ENCODE measurements around the gene SLCO3A1. TPM values are rescaled to one million over a fixed set of nuclear protein-coding genes. Genes with fewer than 3 reads are reported as not detected.

The SLCO3A1 gene
- total RNA-seq, 1 experiment from 2014 or later: 5.1 TPM

- H2AFZ ChIP-seq (ENCODE audit: low read depth, low read length, poor library complexity, severe bottlenecking): no peak overlapping the region
- peaks cover 0 to 7% of the 10 kb centered on the region in 2 experiments; a peak in 2 of 4 replicates for H3K4me1 ChIP-seq (ENCODE audit: control insufficient read depth in 1 of 2, insufficient read depth in 2 of 2, low read length in 2 of 2)
- ChIA-PET POLR2A (no interaction called here), RAD21 (ENCODE audit: low non-redundant PET in 1 of 2, low total read pairs in 2 of 2, uncharacterized antibody in 2 of 2, unreplicated experiment in 2 of 2) (no interaction called here), CTCF (no interaction called here)
- no peaks in the 10 kb centered on the region for H3K27me3 ChIP-seq (ENCODE audit: insufficient read depth, low read length)
- no peak overlapping the region for H3K27ac ChIP-seq (ENCODE audit: low read depth, low read length)
- ATAC-seq: no peak
- H3K4me3 ChIP-seq (replicated peaks in 1 of 2; ENCODE audit: low read depth in 1 of 2, low read length in 2 of 2): no peak overlapping the region
- no TSS peak for BruUV-seq (replicated peaks)
- no peaks in the 10 kb centered on the region for H3K9me3 ChIP-seq (ENCODE audit: control insufficient read depth in 1 of 2, insufficient read depth in 1 of 2, low read depth in 1 of 2, low read length in 2 of 2)
- no peak for DNase-seq (ENCODE audit: low read depth, low spot score)
- H4K20me1 ChIP-seq (ENCODE audit: insufficient read depth): no peaks in the 10 kb centered on the region
- H3K9ac ChIP-seq (ENCODE audit: low read length): no peak overlapping the region
- no peaks in the 10 kb centered on the region for H3K9me2 ChIP-seq (ENCODE audit: insufficient read depth)
- no peak overlapping the region for H3K4me2 ChIP-seq (ENCODE audit: low read length)
- no peaks in the 10 kb centered on the region for H3K79me2 ChIP-seq (ENCODE audit: insufficient read depth, low read length)
- H3K36me3 ChIP-seq (ENCODE audit: control insufficient read depth in 1 of 2, insufficient read depth in 2 of 2, low read length in 2 of 2): no peaks in the 10 kb centered on the region
- intact Hi-C loops (cut with micrococcal nuclease): no loop called here
- TF ChIP-seq EGR1 (IDR thresholded peaks at IDR 0.05; ENCODE audit: low read depth): no peak
- TF ChIP-seq FOSL1 (IDR thresholded peaks at IDR 0.05; ENCODE audit: low read depth): no peak
- no peak for TF ChIP-seq RAD21 (IDR thresholded peaks at IDR 0.05; ENCODE audit: low read depth)
- TF ChIP-seq, protein P1, sequence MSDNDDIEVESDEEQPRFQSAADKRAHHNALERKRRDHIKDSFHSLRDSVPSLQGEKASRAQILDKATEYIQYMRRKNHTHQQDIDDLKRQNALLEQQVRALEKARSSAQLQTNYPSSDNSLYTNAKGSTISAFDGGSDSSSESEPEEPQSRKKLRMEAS (IDR thresholded peaks at IDR 0.05): no peak
- TF ChIP-seq, protein P2, sequence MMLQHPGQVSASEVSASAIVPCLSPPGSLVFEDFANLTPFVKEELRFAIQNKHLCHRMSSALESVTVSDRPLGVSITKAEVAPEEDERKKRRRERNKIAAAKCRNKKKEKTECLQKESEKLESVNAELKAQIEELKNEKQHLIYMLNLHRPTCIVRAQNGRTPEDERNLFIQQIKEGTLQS (IDR thresholded peaks at IDR 0.05): no peak
- TF ChIP-seq ZNF274 (IDR thresholded peaks at IDR 0.05; ENCODE audit: low read depth, low read length): no peak
- TF ChIP-seq YY1 (IDR thresholded peaks at IDR 0.05; ENCODE audit: extremely low read depth, insufficient replicate concordance, low read depth, low read length): no peak
- no peak for TF ChIP-seq EZH2phosphoT487 (IDR thresholded peaks at IDR 0.05; ENCODE audit: borderline replicate concordance)
- TF ChIP-seq SP1 (IDR thresholded peaks at IDR 0.05; ENCODE audit: low read depth): no peak
- no peak for TF ChIP-seq CTCF (IDR thresholded peaks at IDR 0.05 in 2 of 3, conservative IDR thresholded peaks at IDR 0.05 in 1 of 3; ENCODE audit: borderline replicate concordance in 1 of 3, insufficient read depth in 1 of 3, low read depth in 2 of 3, low read length in 2 of 3)
- no peak for TF ChIP-seq TCF7L2 (IDR thresholded peaks at IDR 0.05; ENCODE audit: borderline replicate concordance, extremely low read depth, insufficient read depth, insufficient read length)
- TF ChIP-seq ZBTB33 (IDR thresholded peaks at IDR 0.05; ENCODE audit: extremely low read depth, insufficient replicate concordance, low read length): no peak
- no peak for TF ChIP-seq ELF1 (IDR thresholded peaks at IDR 0.05; ENCODE audit: borderline replicate concordance, low read depth)
- no peak for TF ChIP-seq CEBPB (IDR thresholded peaks at IDR 0.05; ENCODE audit: low read depth)
These were observed 311.0 kb downstream of the SLCO3A1 start for GRCh38 chr15:92164327-92165000.

Measured in HCT116 (cell line).